Activated naive CD4-positive, alpha-beta T cell treated with anti-CD3 and anti-CD28 coated beads, Interleukin-2, amount 10 ng/mL, durations not matched to agents 5 hours and 36 hours (primary cell): ENCODE results near the gene NEUROD2. TPM values are rescaled to one million over a fixed set of nuclear protein-coding genes. Genes with fewer than 3 reads are reported as not detected.

Experiments used
- total RNA-seq, 2 experiments: library from RNA; stranded (reverse); gene quantifications; one replicate each; pipeline ENCODE4 v1.2.3, GENCODE V29; 2021

The NEUROD2 gene
- total RNA-seq, result not detected

GRCh38 chr17:39607851-39608130 lies at the start of gene NEUROD2:
TSS of gene NEUROD2 (minus strand) at chr17:39607920. CDS start at chr17:39606599, 1,321 bp downstream.

GRCh38 chr17:39636927-39637736 lies 29.4 kb upstream of the NEUROD2 start, which contains the start of gene STARD3:
TSS of gene STARD3 (plus strand) at chr17:39637144. CDS start at chr17:39653532, 16,388 bp downstream.

GRCh38 chr17:39626171-39627046 lies 18.7 kb upstream of the NEUROD2 start, which contains the start of gene PPP1R1B:
TSS of gene PPP1R1B (plus strand) at chr17:39626952. CDS start at chr17:39627393, 441 bp downstream.

Other genes starting within 250 kb of the NEUROD2 start
- gene FBXL20, start 206.3 kb downstream of the NEUROD2 start, total RNA-seq, result 10 to 100 TPM; 15.8 to 16.1 TPM
- 10 to 100 TPM; 47.1 to 50.5 TPM for gene MED1, start 156.7 kb downstream of the NEUROD2 start, total RNA-seq
- gene CDK12, start 146.4 kb downstream of the NEUROD2 start, total RNA-seq, result 10 to 100 TPM; 77.1 to 78.3 TPM
- not detected for gene PPP1R1B, start 19.0 kb upstream of the NEUROD2 start, total RNA-seq
- 10 to 100 TPM; 69.1 to 71.9 TPM for gene STARD3, start 29.2 kb upstream of the NEUROD2 start, total RNA-seq
- 1 to 10 TPM; 1.7 to 2.0 TPM for gene TCAP, start 57.4 kb upstream of the NEUROD2 start, total RNA-seq
- gene PNMT, start 60.5 kb upstream of the NEUROD2 start, total RNA-seq, result not detected
- 10 to 100 TPM; 25.5 to 25.8 TPM for gene PGAP3, start 80.1 kb upstream of the NEUROD2 start, total RNA-seq
- gene ERBB2, start 92.1 kb upstream of the NEUROD2 start, total RNA-seq, result 1 to 10 TPM; 3.5 to 5.3 TPM
- gene MIEN1, start 122.6 kb upstream of the NEUROD2 start, total RNA-seq, result 10 to 100 TPM; 48.8 to 50.0 TPM
- under 1 TPM; 0.67 to 0.73 TPM for gene GRB7, start 130.0 kb upstream of the NEUROD2 start, total RNA-seq